GM23338 (cell line): ENCODE measurements around the gene PLPPR3. TPM values are rescaled to one million over a fixed set of nuclear protein-coding genes. Genes with fewer than 3 reads are reported as not detected.

Experiments used
- ATAC-seq: fragments of 200-7000 bp; cut with Tn5 transposase; 3 replicates; pipeline ENCODE4 v1.9.1; 2020
- DNase-seq: peaks from one replicate; pipeline ENCODE4 v3.0.0-alpha.2; 2015; ENCODE audit warnings: low spot score
- H2AFZ ChIP-seq: fragments of 200-600 bp; sonication (generic); 2 replicates; pipeline ENCODE4 v1.8.0; 2016; ENCODE audit warnings: antibody characterized with exemption, mild to moderate bottlenecking, moderate library complexity
- H3F3A ChIP-seq: fragments of 200-600 bp; sonication (generic); replicated peaks from 2 replicates; pipeline ENCODE4 v1.8.0; 2017; ENCODE audit warnings: antibody characterized with exemption, mixed run types, low read depth
- H3K27ac ChIP-seq: fragments of 200-600 bp; sonication (generic); 2 replicates; pipeline ENCODE4 v1.6.1; 2016; ENCODE audit warnings: low read depth
- H3K27me3 ChIP-seq: fragments of 200-600 bp; sonication (generic); 2 replicates; pipeline ENCODE4 v1.8.0; 2016; ENCODE audit warnings: mild to moderate bottlenecking, mixed run types, moderate library complexity; ENCODE audit not compliant: insufficient read depth
- H3K36me3 ChIP-seq: fragments of 200-600 bp; sonication (generic); 2 replicates; pipeline ENCODE4 v1.8.0; 2016; ENCODE audit warnings: mild to moderate bottlenecking; ENCODE audit not compliant: insufficient read depth
- H3K4me1 ChIP-seq: fragments of 200-600 bp; sonication (generic); 2 replicates; pipeline ENCODE4 v1.8.0; 2016; ENCODE audit warnings: mild to moderate bottlenecking, moderate library complexity; ENCODE audit not compliant: insufficient read depth
- H3K4me2 ChIP-seq: fragments of 200-600 bp; sonication (generic); 2 replicates; pipeline ENCODE4 v1.7.1; 2017; ENCODE audit warnings: mixed run types
- H3K4me3 ChIP-seq: fragments of 200-600 bp; sonication (generic); 2 replicates; pipeline ENCODE4 v1.6.1; 2016; ENCODE audit warnings: mixed run types
- H3K79me2 ChIP-seq: fragments of 200-600 bp; sonication (generic); replicated peaks from 2 replicates; pipeline ENCODE4 v1.8.0; 2017; ENCODE audit warnings: mild to moderate bottlenecking; ENCODE audit not compliant: insufficient read depth
- H3K9me2 ChIP-seq: fragments of 200-600 bp; sonication (generic); 2 replicates; pipeline ENCODE4 v1.8.0; 2017; ENCODE audit not compliant: insufficient read depth
- H4K20me1 ChIP-seq: fragments of 200-600 bp; sonication (generic); replicated peaks from 2 replicates; pipeline ENCODE4 v1.8.0; 2017; ENCODE audit warnings: mild to moderate bottlenecking; ENCODE audit not compliant: insufficient read depth
- H3K27ac Mint-ChIP-seq: 2 replicates; pipeline ENCODE4 v1.8.0; 2020; ENCODE audit warnings: inconsistent platforms, mild to moderate bottlenecking, moderate library complexity, mixed read lengths
- H3K27me3 Mint-ChIP-seq: 3 replicates; pipeline ENCODE4 v1.8.0; 2022; ENCODE audit warnings: low read depth, mild to moderate bottlenecking, moderate library complexity, mixed read lengths, inconsistent platforms; ENCODE audit not compliant: insufficient read depth, poor library complexity
- H3K36me3 Mint-ChIP-seq: 3 replicates; pipeline ENCODE4 v1.8.0; 2021; ENCODE audit warnings: low read depth, mild to moderate bottlenecking, inconsistent platforms, moderate library complexity, mixed read lengths
- H3K4me1 Mint-ChIP-seq: 3 replicates; pipeline ENCODE4 v1.8.0; 2020; ENCODE audit warnings: mild to moderate bottlenecking, inconsistent platforms, mixed read lengths
- H3K4me3 Mint-ChIP-seq: 3 replicates; pipeline ENCODE4 v1.8.0; 2021; ENCODE audit warnings: moderate library complexity, mild to moderate bottlenecking, inconsistent platforms, mixed read lengths
- H3K9me3 Mint-ChIP-seq: 3 replicates; pipeline ENCODE4 v1.8.0; 2020; ENCODE audit warnings: moderate library complexity, mild to moderate bottlenecking, inconsistent platforms, mixed read lengths
- CREB1 ChIP-seq: fragments of 250-450 bp; sonication (Bioruptor Pico); IDR thresholded peaks from 2 replicates; pipeline ENCODE4 v1.5.0; 2020; ENCODE audit warnings: low read depth, mild to moderate bottlenecking, moderate library complexity
- CTCF ChIP-seq, 2 experiments: fragments of 200-600 bp in 1 of 2; sonication (generic) in 1 of 2; conservative IDR thresholded peaks; 2 replicates each; pipeline versions ENCODE4 v1.5.1 to v1.6.1; 2016 to 2017; ENCODE audit warnings: antibody characterized with exemption in 2 of 2, low read depth in 2 of 2, mild to moderate bottlenecking in 2 of 2, moderate library complexity in 1 of 2
- EZH2 ChIP-seq: fragments of 200-600 bp; sonication (generic); IDR thresholded peaks from one replicate; pipeline ENCODE4 v1.8.0; 2017; ENCODE audit warnings: antibody characterized with exemption, mild to moderate bottlenecking, low read depth; ENCODE audit not compliant: unreplicated experiment
- EZH2phosphoT487 ChIP-seq: fragments of 200-600 bp; sonication (generic); IDR thresholded peaks from one replicate; pipeline ENCODE4 v1.8.1; 2018; ENCODE audit warnings: antibody characterized with exemption; ENCODE audit not compliant: unreplicated experiment
- JUNB ChIP-seq: IDR thresholded peaks from one replicate; pipeline ENCODE4 v1.6.1; 2016; ENCODE audit warnings: antibody characterized with exemption; ENCODE audit not compliant: unreplicated experiment
- REST ChIP-seq: IDR thresholded peaks from one replicate; pipeline ENCODE4 v1.6.1; 2018; ENCODE audit warnings: antibody characterized with exemption; ENCODE audit not compliant: unreplicated experiment
- STAT1 ChIP-seq: IDR thresholded peaks from one replicate; pipeline ENCODE4 v1.6.1; 2016; ENCODE audit warnings: antibody characterized with exemption; ENCODE audit not compliant: unreplicated experiment
- ZNF114 ChIP-seq: fragments of 250-450 bp; sonication (Bioruptor Pico); IDR thresholded peaks from 2 replicates; pipeline ENCODE4 v1.5.0; 2020; ENCODE audit warnings: mild to moderate bottlenecking, moderate library complexity
- ZNF462 ChIP-seq: fragments of 250-450 bp; sonication (Bioruptor Pico); IDR thresholded peaks from 2 replicates; pipeline ENCODE4 v1.5.0; 2020; ENCODE audit warnings: mild to moderate bottlenecking, moderate library complexity
- polyA plus RNA-seq: library from polyadenylated mRNA; unstranded; fragments of >200 nt; fragmentation: Nextera tagmentation; extraction: Ambion mirVana; gene quantifications from 2 replicates; pipeline ENCODE4 v1.2.1, GENCODE V29; 2016
- total RNA-seq: library from RNA; depleted of rRNA; stranded (reverse); fragments of >200 nt; shearing (Covaris generic); gene quantifications from 2 replicates; pipeline ENCODE4 v1.2.3, GENCODE V29; 2014

PLPPR3 gene
- total and polyA plus RNA-seq, 2 experiments from 2014 or later, result 14.8 to 81.1 TPM

GRCh38 chr19:869245-870177 is 47.8 kb upstream of the PLPPR3 start:
- Histone ChIP-seq H3K4me2 (no peak overlapping the region), H3K9me2 (no peaks in the 10 kb centered on the region), H3K36me3 (no peaks in the 10 kb centered on the region), H3K4me3 (no peak overlapping the region), H3K79me2 (no peaks in the 10 kb centered on the region), H3K27ac (no peak overlapping the region), H3K27me3 (no peaks in the 10 kb centered on the region), H3F3A (peaks cover 22% of the 10 kb centered on the region), H2AFZ (no peak overlapping the region), H3K4me1 (no peaks in the 10 kb centered on the region), H4K20me1 (peaks cover 9% of the 10 kb centered on the region; the same call in 1 of the 2 replicates)
- Mint-ChIP-seq H3K9me3 (peaks cover 11% of the 10 kb centered on the region), H3K27ac (no peak overlapping the region), H3K36me3 (peaks cover 42% of the 10 kb centered on the region), H3K4me3 (no peak overlapping the region), H3K27me3 (peaks cover 28% of the 10 kb centered on the region), H3K4me1 (peaks cover 5% of the 10 kb centered on the region)
- no peak for TF ChIP-seq ZNF114
- TF ChIP-seq EZH2phosphoT487, result no peak
- TF ChIP-seq STAT1, result no peak
- no peak for TF ChIP-seq CTCF (conservative IDR thresholded peaks at IDR 0.05; ENCODE audit: low read depth in 2 of 2)
- no peak for TF ChIP-seq REST
- TF ChIP-seq ZNF462 (CRISPR knock-in tag), result no peak
- no peak for TF ChIP-seq JUNB
- no peak for TF ChIP-seq CREB1 (CRISPR knock-in tag)
- no peak for TF ChIP-seq EZH2
- ATAC-seq (no peak), DNase-seq (no peak)
